AG09319 (cell line): ENCODE data around the gene EIF3M.

ENCODE experiments used
- DNase-seq: peaks from one replicate; pipeline ENCODE4 v3.0.0-alpha.2; 2010; ENCODE audit warnings: low read depth; ENCODE audit errors: extremely low read depth
- CTCF ChIP-seq: IDR thresholded peaks from 2 replicates; pipeline ENCODE4 v1.5.1; 2011; ENCODE audit warnings: low read depth, mild to moderate bottlenecking, inconsistent platforms, low read length, moderate library complexity

Gene EIF3M

DNA sequence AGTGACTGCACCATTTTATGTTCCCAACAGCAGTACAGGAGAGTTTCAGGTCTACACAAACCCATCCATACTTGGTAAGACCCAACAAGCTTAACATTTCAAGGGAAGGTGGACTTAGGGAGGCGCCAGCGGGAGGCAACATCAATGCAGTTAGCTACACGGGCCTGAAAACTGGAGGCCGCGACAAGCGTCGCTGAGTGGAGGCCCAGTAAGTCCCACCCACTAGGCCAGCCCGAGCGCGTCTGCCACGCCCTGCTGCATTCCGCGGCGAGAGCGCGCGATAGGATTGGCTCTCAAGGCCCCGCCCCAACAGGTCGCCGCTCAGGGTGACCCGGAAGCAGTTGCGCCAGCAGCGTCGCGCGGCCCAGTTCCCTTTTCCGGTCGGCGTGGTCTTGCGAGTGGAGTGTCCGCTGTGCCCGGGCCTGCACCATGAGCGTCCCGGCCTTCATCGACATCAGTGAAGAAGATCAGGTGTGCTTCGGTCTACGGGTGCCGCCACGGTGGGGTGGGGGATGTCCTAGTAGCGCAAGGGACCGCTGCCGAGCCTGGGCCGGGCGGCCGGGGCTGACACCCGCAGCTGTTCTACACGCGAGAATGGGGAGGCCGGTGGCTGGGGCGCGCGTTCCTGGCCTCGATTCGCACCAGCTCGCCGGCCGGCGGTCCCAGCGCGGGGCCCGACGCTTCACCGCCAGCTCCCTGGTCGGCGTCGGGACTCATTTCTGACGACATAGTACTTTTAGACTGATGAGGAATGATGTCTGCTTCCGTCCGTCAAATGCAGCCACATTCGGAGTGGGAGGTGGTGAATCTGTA is at the start of gene EIF3M:
TSS of gene EIF3M (plus strand) at position 373 of the 813 bp plus-strand sequence. CDS start at position 430, 57 bp downstream.
- TF ChIP-seq CTCF: no peak
- peak; percentile 89 for DNase-seq

DNA sequence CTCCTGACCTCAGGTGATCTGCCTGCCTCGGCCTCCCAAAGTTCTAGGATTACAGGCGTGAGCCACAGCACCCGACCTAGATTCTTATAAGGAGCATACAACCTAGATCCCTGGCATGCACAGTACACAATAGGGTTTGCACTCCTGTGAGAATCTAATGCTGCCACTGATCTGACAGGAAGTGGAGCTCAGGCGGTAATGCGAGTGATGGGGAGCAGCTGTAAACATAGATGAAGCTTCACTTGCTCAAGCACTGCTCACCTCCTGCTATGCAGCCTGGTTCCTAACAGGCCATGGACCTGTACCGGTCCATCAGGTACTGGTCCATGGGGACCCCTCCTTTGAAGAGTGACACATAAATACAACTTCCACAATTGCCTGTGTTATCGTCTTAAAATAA is 44.8 kb upstream of the EIF3M start:
- no peak for DNase-seq
- TF ChIP-seq CTCF: no peak

- DNase-seq: no peak
- no peak for TF ChIP-seq CTCF
Measured at GRCh38 chr11:32549611-32550187, 33.9 kb upstream of the EIF3M start.

DNA sequence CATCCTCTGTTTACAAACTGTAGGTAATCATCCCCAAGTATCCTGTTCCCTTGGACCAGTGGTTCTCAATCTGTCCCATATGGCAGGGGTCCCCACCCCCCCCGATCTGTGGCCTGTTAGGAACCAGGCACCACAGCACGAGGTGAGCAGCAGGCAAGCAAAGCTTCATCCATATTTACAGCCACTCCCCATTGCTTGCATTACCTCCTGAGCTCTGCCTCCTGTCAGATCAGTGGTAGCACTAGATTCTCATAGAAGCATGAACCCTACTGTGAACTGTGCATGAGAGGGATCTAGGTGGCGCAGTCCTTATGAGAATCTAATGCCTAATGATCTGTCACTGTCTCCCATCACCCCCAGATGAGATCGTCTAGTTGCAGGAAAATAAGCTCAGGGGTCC is 33.4 kb upstream of the EIF3M start:
- no peak for DNase-seq
- TF ChIP-seq CTCF: no peak

- TF ChIP-seq CTCF: no peak
- DNase-seq: no peak
Measured at GRCh38 chr11:32555091-32555490, 28.5 kb upstream of the EIF3M start.

- no peak for DNase-seq
- no peak for TF ChIP-seq CTCF
Measured at GRCh38 chr11:32555895-32556294, 27.7 kb upstream of the EIF3M start.

DNA sequence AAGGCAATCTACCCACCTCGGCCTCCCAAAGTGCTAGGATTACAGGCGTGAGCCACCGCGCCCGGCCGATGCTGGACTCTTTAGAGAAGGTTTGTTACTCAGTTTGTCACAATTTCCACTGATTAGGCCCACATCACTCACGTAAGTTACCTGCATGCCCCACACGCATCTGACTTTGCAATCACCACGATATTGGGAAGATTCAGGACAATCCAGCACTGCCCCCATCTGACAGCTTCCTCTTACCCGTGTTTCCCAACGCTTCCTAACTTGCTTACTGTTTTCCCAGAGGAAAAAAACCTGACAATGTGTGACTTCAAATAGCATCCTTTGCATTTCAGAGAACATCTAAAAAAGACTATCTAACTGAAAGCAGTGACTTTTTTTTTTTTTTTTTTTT is 21.8 kb upstream of the EIF3M start:
- DNase-seq: no peak
- TF ChIP-seq CTCF: no peak
